ENCODE data around the gene ARHGEF5. TPM values are rescaled to one million over a fixed set of nuclear protein-coding genes. Genes with fewer than 3 reads are reported as not detected.

Gene ARHGEF5
- total RNA-seq, 1 donor from 2014 or later: 35.9 TPM

Other genes starting within 250 kb of the ARHGEF5 start
- not detected in 3 replicates for gene OR2A2, start 245.8 kb upstream of the ARHGEF5 start, total RNA-seq
- gene OR2A14, start 232.2 kb upstream of the ARHGEF5 start, total RNA-seq: not detected in 3 replicates
- gene CTAGE4, start 171.9 kb upstream of the ARHGEF5 start, total RNA-seq: 3.1 to 5.5 TPM (median 5.4 TPM) in 3 replicates
- 14.9 to 15.9 TPM (median 15.0 TPM) in 3 replicates for gene ARHGEF35, start 159.6 kb upstream of the ARHGEF5 start, total RNA-seq
- 0.09 to 0.50 TPM (median 0.22 TPM) in 3 replicates for gene OR2A42, start 115.8 kb upstream of the ARHGEF5 start, total RNA-seq
- 10.8 to 11.3 TPM (median 11.1 TPM) in 3 replicates for gene OR2A7, start 90.6 kb upstream of the ARHGEF5 start, total RNA-seq
- 4.5 to 6.4 TPM (median 6.2 TPM) in 3 replicates for gene CTAGE8, start 86.1 kb upstream of the ARHGEF5 start, total RNA-seq
- gene OR2A1, start 43.0 kb upstream of the ARHGEF5 start, total RNA-seq: 0.24 to 0.27 TPM (median 0.27 TPM) in 3 replicates
- gene NOBOX, start 48.3 kb downstream of the ARHGEF5 start, total RNA-seq: not detected in 3 replicates

Measured in mesothelial cell of epicardium (in vitro differentiated cells).